Common myeloid progenitor, CD34-positive (primary cell): ENCODE data around the gene KEL.

Experiments used
- CTCF ChIA-PET: fragments of 350-600 bp; sonication (Branson Sonifier 250); formaldehyde crosslinking; loops from one replicate; lab custom pipeline; 2021; ENCODE audit warnings: antibody characterized with exemption; lab: Charles Lee
- POLR2A ChIA-PET: fragments of 350-600 bp; sonication (Branson Sonifier 250); formaldehyde crosslinking; loops from one replicate; lab custom pipeline; 2021; ENCODE audit warnings: antibody characterized with exemption; lab: Charles Lee
- DNase-seq, 3 donors: peaks; one replicate each; pipeline versions ENCODE4 v3.0.0 to v3.0.0-alpha.2; 2013
- H3K27ac ChIP-seq, 2 experiments: 1 replicate in 1 of 2; 2 replicates in 1 of 2; pipeline ENCODE4 v1.7.0; 2013; ENCODE audit warnings: inconsistent platforms in 2 of 2, low read length in 2 of 2, mild to moderate bottlenecking in 2 of 2, low read depth in 1 of 2, moderate library complexity in 1 of 2; ENCODE audit not compliant: severe bottlenecking in 2 of 2, insufficient read depth in 1 of 2, poor library complexity in 1 of 2
- H3K27me3 ChIP-seq, 5 experiments: replicated peaks in 2 of 5; 1 replicate in 3 of 5; 2 replicates in 2 of 5; pipeline versions ENCODE4 v1.6.1 to v1.7.0; 2013; ENCODE audit warnings: low read length in 4 of 5, mild to moderate bottlenecking in 2 of 5, moderate library complexity in 2 of 5, inconsistent platforms in 1 of 5; ENCODE audit not compliant: insufficient read depth in 5 of 5, control insufficient read depth in 4 of 5
- H3K36me3 ChIP-seq, 4 experiments: 1 replicate in 2 of 4; 2 replicates in 2 of 4; pipeline versions ENCODE4 v1.6.1 to v1.7.0; 2013; ENCODE audit warnings: low read length in 3 of 4, control low read depth in 1 of 4, mild to moderate bottlenecking in 1 of 4; ENCODE audit not compliant: control insufficient read depth in 4 of 4, insufficient read depth in 4 of 4
- H3K4me1 ChIP-seq, 4 experiments: 1 replicate in 3 of 4; 2 replicates in 1 of 4; pipeline versions ENCODE4 v1.6.1 to v1.7.1; 2013; ENCODE audit warnings: low read length in 3 of 4, mild to moderate bottlenecking in 3 of 4, control low read depth in 1 of 4, inconsistent platforms in 1 of 4, moderate library complexity in 1 of 4; ENCODE audit not compliant: control insufficient read depth in 4 of 4, insufficient read depth in 4 of 4; ENCODE audit errors: control extremely low read depth in 1 of 4
- H3K4me3 ChIP-seq, 7 experiments: 1 replicate in 4 of 7; 2 replicates in 3 of 7; pipeline versions ENCODE4 v1.5.1 to v1.7.0; 2013; ENCODE audit warnings: mild to moderate bottlenecking in 7 of 7, low read length in 6 of 7, moderate library complexity in 6 of 7, inconsistent platforms in 2 of 7, low read depth in 2 of 7, control low read depth in 1 of 7; ENCODE audit not compliant: insufficient read depth in 4 of 7, control insufficient read depth in 1 of 7; ENCODE audit errors: extremely low read depth in 1 of 7
- H3K9me3 ChIP-seq, 5 experiments: 1 replicate in 4 of 5; 2 replicates in 1 of 5; pipeline versions ENCODE4 v1.6.1 to v1.7.1; 2013; ENCODE audit warnings: low read length in 4 of 5, mild to moderate bottlenecking in 2 of 5, inconsistent platforms in 1 of 5, low read depth in 1 of 5, moderate library complexity in 1 of 5; ENCODE audit not compliant: control insufficient read depth in 4 of 5, insufficient read depth in 2 of 5; ENCODE audit errors: control extremely low read depth in 1 of 5
- WGBS: methylation state at CpG from one replicate; pipeline ENCODE4 v1.1.5; 2013; ENCODE audit not compliant: insufficient coverage; 5-methylcytosine and 5-hydroxymethylcytosine counted together

The KEL gene

DNA sequence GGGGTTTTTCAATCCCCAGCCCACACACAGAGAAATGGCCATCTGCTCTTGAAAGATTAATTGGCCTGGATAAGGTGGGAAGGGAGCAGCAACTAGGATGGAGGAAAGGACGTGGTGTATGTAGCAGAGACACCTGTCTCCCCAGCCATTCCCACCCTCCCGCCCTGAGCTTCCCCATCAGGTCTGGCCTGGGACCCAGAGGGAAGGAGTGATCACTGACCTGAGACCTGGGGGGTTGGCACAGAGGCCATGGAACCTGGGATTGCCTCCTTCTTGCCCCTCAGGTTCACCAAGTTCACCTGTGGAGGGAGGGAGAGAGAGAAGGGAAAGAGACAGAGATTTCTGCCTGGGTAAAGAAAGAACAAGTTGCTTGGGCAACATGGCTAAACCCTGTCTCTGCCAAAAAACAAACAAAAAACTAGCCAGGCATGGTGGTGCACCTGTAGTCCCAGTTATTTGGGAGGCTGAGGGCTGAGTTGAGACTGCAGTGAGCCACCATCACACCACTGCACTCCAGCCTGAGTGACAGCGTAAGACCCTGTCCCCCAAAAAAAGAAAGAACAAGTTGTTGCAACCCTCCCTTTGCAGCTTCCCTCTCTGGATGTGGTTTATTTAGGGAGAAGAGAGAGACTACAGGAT, 65.3 kb downstream of the KEL start:
- H3K27me3 ChIP-seq: peaks cover 0 to 8% (median 0%) of the 10 kb centered on the region in 5 experiments
- WGBS: no CpG with 5 or more reads among the region's 3 CpGs
- no peak overlapping the region for H3K4me3 ChIP-seq
- no peaks in the 10 kb centered on the region for H3K36me3 ChIP-seq
- H3K27ac ChIP-seq: no peak overlapping the region
- H3K9me3 ChIP-seq: no peaks in the 10 kb centered on the region
- ChIA-PET POLR2A (no interaction called here), CTCF (interaction anchor here (2.2 kb wide), 1 partner anchor 15 kb away, joined by 11 read pairs; no protein-coding TSS in a partner anchor)
- H3K4me1 ChIP-seq: no peaks in the 10 kb centered on the region
- DNase-seq: no peak

GRCh38 chr7:142896151-142896550, 66.0 kb downstream of the KEL start:
- H3K36me3 ChIP-seq: no peaks in the 10 kb centered on the region
- POLR2A ChIA-PET: no interaction called here
- H3K4me3 ChIP-seq: no peak overlapping the region
- no peak for DNase-seq
- H3K9me3 ChIP-seq: no peaks in the 10 kb centered on the region
- CTCF ChIA-PET: no interaction called here
- H3K4me1 ChIP-seq: no peaks in the 10 kb centered on the region
- no CpG with 5 or more reads among the region's 3 CpGs for WGBS
- peaks cover 0 to 8% (median 0%) of the 10 kb centered on the region in 5 experiments for H3K27me3 ChIP-seq
- H3K27ac ChIP-seq: no peak overlapping the region

DNA sequence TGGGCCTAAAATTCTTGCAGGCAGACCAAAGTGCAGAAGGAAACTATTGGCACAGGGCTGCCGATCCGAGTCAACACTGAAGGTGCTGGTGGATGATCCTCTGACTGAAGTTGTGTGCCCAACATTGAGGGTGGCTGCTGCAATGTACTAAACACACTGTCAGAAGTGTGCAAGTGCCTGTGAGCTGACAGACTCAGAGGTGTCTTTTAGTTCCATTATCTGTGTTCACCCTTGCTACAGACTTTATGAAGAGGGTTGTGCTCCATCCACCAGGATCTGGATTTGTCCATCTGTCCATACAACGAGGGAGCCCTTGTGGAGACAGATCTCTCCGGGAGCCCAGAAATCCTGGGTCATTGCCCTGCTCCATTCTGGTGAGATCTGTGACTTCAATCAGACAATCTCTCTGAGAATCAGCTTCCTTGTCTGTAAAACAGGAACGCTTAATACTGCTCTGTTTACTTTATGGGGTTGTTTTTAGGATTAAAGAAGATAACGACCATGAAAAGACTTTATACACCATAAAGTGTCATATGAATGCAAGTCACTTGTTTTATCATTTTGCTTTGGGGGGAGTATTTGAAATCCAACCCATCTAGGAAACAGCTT, 67.1 kb downstream of the KEL start:
- WGBS: 91% methylated on average over 4 of the region's 6 CpGs
- Histone ChIP-seq H3K36me3 (no peaks in the 10 kb centered on the region), H3K4me1 (no peaks in the 10 kb centered on the region), H3K27me3 (peaks cover 0 to 8% (median 0%) of the 10 kb centered on the region in 5 experiments), H3K27ac (no peak overlapping the region), H3K4me3 (no peak overlapping the region), H3K9me3 (no peaks in the 10 kb centered on the region)
- ChIA-PET POLR2A (no interaction called here), CTCF (interaction anchor here (0.9 to 2.4 kb wide), 5 partner anchors 8 to 33 kb away, joined by 3 to 6 read pairs (median 4); no protein-coding TSS in a partner anchor)
- DNase-seq: no peak

DNA sequence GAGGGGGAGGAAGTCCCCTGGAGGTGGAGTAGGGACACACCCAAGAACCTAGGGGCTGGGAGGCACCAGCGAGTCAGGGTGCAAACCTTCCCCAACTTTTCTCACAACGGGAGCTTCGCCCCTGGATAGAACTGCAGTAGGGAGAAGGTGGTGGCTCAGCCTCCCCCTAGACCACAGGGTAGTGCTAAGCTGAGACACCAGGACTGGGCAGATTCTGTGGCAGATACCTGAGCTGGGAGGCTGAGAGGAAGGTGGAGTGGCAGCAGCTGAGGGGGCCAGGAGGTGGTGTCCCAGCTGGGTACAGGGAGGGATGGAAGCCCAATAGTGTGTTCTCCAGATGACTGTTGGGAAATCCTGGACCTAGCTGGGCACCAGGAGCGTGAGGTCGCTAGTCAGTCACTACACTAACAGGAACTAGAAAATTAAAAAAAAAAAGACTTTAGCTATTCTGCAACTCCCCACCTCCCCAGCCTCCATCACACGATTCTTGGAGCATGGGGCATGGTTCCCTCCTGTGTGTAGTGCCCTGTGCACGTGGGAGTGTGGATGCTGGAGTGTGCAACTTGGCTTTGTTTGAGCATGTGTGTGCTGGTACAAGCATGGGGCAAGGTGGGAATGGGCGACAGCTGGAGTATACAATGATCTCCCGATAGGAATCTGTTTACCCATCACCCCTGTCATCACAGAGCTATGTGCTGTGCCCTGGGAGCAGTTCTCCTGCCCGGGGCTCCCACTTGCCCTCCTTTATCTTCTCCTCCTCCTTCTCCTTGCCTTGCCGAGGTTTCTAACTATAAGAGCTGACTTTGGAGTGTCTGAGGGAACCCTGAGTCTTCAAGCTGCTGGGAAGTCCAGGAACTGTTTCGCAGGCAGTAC, 67.8 kb downstream of the KEL start:
- no peak overlapping the region for H3K27ac ChIP-seq
- H3K4me1 ChIP-seq: no peaks in the 10 kb centered on the region
- 97% methylated on average over 4 of the region's 12 CpGs for WGBS
- peaks cover 0 to 8% (median 0%) of the 10 kb centered on the region in 5 experiments for H3K27me3 ChIP-seq
- no peak for DNase-seq
- H3K36me3 ChIP-seq: no peaks in the 10 kb centered on the region
- no peak overlapping the region for H3K4me3 ChIP-seq
- CTCF ChIA-PET: interaction anchor here (0.6 to 2.4 kb wide), 8 partner anchors 8 to 330 kb away, joined by 3 to 6 read pairs (median 4); no protein-coding TSS in a partner anchor
- H3K9me3 ChIP-seq: no peaks in the 10 kb centered on the region
- POLR2A ChIA-PET: no interaction called here

GRCh38 chr7:142892951-142893350, 69.2 kb downstream of the KEL start:
- 100% methylated on average over 2 of the region's 5 CpGs for WGBS
- H3K4me3 ChIP-seq: no peak overlapping the region
- ChIA-PET POLR2A (no interaction called here), CTCF (interaction anchor here (1.0 to 1.7 kb wide), 4 partner anchors 11 to 15 kb away, joined by 3 to 5 read pairs (median 4); no protein-coding TSS in a partner anchor)
- DNase-seq: no peak
- no peaks in the 10 kb centered on the region for H3K9me3 ChIP-seq
- no peaks in the 10 kb centered on the region for H3K36me3 ChIP-seq
- peaks cover 0 to 8% (median 0%) of the 10 kb centered on the region in 5 experiments for H3K27me3 ChIP-seq
- no peak overlapping the region for H3K27ac ChIP-seq
- no peaks in the 10 kb centered on the region for H3K4me1 ChIP-seq

- H3K4me3 ChIP-seq: no peak overlapping the region
- ChIA-PET POLR2A (no interaction called here), CTCF (interaction anchor here (1.7 kb wide), 1 partner anchor 12 kb away, joined by 5 read pairs; no protein-coding TSS in a partner anchor)
- no peak for DNase-seq
- H3K9me3 ChIP-seq: no peaks in the 10 kb centered on the region
- H3K27me3 ChIP-seq: peaks cover 0 to 8% (median 0%) of the 10 kb centered on the region in 5 experiments
- H3K36me3 ChIP-seq: no peaks in the 10 kb centered on the region
- no peaks in the 10 kb centered on the region for H3K4me1 ChIP-seq
- no peak overlapping the region for H3K27ac ChIP-seq
- WGBS: 96% methylated on average over 10 of the region's 10 CpGs
Measured at GRCh38 chr7:142891490-142892082, 70.6 kb downstream of the KEL start.
